OCI-LY3 (cell line): ENCODE measurements around the gene SLC25A13.

ENCODE experiments used
- EZH2phosphoT487 ChIP-seq: fragments of 200-600 bp; shearing (Covaris generic); IDR thresholded peaks from 2 replicates; pipeline ENCODE4 v1.6.1; 2018; ENCODE audit warnings: antibody characterized with exemption, mixed run types, low read depth
- TF ChIP-seq, protein P1 (sequence below): fragments of 200-600, 300-600 bp; sonication (generic); IDR thresholded peaks from 2 replicates; pipeline ENCODE4 v1.5.1; 2014; ENCODE audit warnings: antibody characterized with exemption, low read length, low read depth

DNA sequence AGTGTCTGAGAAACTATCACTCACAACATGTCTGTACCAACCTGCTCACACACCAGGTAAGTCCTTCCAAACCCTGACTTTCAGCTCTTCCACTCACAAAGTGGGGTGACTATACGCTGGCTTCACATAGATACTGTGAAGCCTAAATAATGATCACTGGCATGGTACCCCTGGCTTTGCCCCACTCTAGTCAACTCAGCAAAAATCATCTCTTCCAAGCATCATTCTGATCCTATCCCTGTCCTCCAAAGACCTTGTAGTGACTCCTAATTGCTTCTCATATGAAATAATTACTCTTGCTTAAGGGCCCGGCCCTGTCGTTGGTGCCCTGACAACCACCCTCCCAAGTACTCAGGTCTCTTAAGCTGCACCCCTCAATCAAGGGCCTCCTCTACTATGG is 97.8 kb downstream of the SLC25A13 start:
- TF ChIP-seq, protein P1, sequence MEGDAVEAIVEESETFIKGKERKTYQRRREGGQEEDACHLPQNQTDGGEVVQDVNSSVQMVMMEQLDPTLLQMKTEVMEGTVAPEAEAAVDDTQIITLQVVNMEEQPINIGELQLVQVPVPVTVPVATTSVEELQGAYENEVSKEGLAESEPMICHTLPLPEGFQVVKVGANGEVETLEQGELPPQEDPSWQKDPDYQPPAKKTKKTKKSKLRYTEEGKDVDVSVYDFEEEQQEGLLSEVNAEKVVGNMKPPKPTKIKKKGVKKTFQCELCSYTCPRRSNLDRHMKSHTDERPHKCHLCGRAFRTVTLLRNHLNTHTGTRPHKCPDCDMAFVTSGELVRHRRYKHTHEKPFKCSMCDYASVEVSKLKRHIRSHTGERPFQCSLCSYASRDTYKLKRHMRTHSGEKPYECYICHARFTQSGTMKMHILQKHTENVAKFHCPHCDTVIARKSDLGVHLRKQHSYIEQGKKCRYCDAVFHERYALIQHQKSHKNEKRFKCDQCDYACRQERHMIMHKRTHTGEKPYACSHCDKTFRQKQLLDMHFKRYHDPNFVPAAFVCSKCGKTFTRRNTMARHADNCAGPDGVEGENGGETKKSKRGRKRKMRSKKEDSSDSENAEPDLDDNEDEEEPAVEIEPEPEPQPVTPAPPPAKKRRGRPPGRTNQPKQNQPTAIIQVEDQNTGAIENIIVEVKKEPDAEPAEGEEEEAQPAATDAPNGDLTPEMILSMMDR, result no peak
- TF ChIP-seq EZH2phosphoT487, result no peak
